K562 (cell line): ENCODE results near the gene CCNB1IP1. TPM values are rescaled to one million over a fixed set of nuclear protein-coding genes. Genes with fewer than 3 reads are reported as not detected.

Source experiments
- ATAC-seq: fragments of 200-7000 bp; cut with Tn5 transposase; 3 replicates; pipeline ENCODE4 v1.9.1; 2020; ENCODE audit warnings: moderate library complexity
- BruUV-seq: library from RNA; stranded (reverse); fragments of 400-500 nt; replicated peaks from 2 replicates; lab custom pipeline; 2021; lab: Mats Ljungman, UMichigan
- CTCF ChIA-PET: fragments of 300-600 bp; formaldehyde crosslinking; extraction: SDS; loops from one replicate; lab custom pipeline; 2021; ENCODE audit warnings: low intra/inter-chr PET ratio; lab: Yijun Ruan, JAX
- POLR2A ChIA-PET: fragments of 300-600, 350-650 bp; sonication (Branson Sonifier 250); formaldehyde crosslinking; extraction: SDS; loops from one replicate; lab custom pipeline; 2021; ENCODE audit warnings: antibody characterized with exemption, inconsistent platforms; lab: Yijun Ruan, JAX
- DNase-seq, 4 experiments: peaks; one replicate each; pipeline versions ENCODE4 v3.0.0 to v3.0.0-alpha.2; 2011 to 2018; ENCODE audit warnings: low spot score in 3 of 4, mixed read lengths in 3 of 4; ENCODE audit errors: extremely low read depth in 1 of 4
- FAIRE-seq: peaks from 2 replicates; lab custom pipeline; 2011; peaks lifted over from hg19 to GRCh38; lab: Jason Lieb, UNC
- H2AFZ ChIP-seq: 2 replicates; pipeline ENCODE4 v1.6.0; 2011; ENCODE audit warnings: low read depth, low read length, control low read depth, inconsistent platforms
- H3K27ac ChIP-seq: fragments of 200-600 bp; 3 replicates; pipeline ENCODE4 v1.8.0; 2011; ENCODE audit warnings: low read depth, mild to moderate bottlenecking, control low read depth, inconsistent platforms, low read length, moderate library complexity, mixed read lengths; ENCODE audit errors: extremely low read depth
- H3K27me3 ChIP-seq, 2 experiments: fragments of 300-600 bp in 1 of 2; 2 replicates in 1 of 2; 3 replicates in 1 of 2; pipeline versions ENCODE4 v1.6.0 to v1.8.0; 2011; ENCODE audit warnings: inconsistent platforms in 2 of 2, low read length in 2 of 2, mild to moderate bottlenecking in 1 of 2, mixed read lengths in 1 of 2, moderate library complexity in 1 of 2; ENCODE audit not compliant: control insufficient read depth in 2 of 2, insufficient read depth in 2 of 2
- H3K36me3 ChIP-seq: fragments of 300-600 bp; 3 replicates; pipeline ENCODE4 v1.8.0; 2011; ENCODE audit warnings: mild to moderate bottlenecking, low read length, inconsistent platforms; ENCODE audit not compliant: control insufficient read depth, insufficient read depth
- H3K4me1 ChIP-seq, 2 experiments: fragments of 200-600 bp in 1 of 2; replicated peaks in 1 of 2; 2 replicates in 1 of 2; 3 replicates in 1 of 2; pipeline versions ENCODE4 v1.5.1 to v1.8.0; 2011; ENCODE audit warnings: inconsistent platforms in 2 of 2, low read length in 2 of 2, mild to moderate bottlenecking in 1 of 2, mixed read lengths in 1 of 2, moderate library complexity in 1 of 2; ENCODE audit not compliant: control insufficient read depth in 2 of 2, insufficient read depth in 2 of 2
- H3K4me2 ChIP-seq: 2 replicates; pipeline ENCODE4 v1.6.1; 2011; ENCODE audit warnings: low read length, control low read depth, inconsistent platforms, mixed read lengths; ENCODE audit not compliant: insufficient read depth
- H3K4me3 ChIP-seq: fragments of 200-600 bp; sonication (generic), shearing (Covaris generic); 2 replicates; pipeline ENCODE4 v1.5.1; 2016; ENCODE audit warnings: control low read depth, inconsistent platforms
- H3K79me2 ChIP-seq: fragments of 200-600 bp; 3 replicates; pipeline ENCODE4 v1.8.0; 2011; ENCODE audit warnings: low read length, inconsistent platforms; ENCODE audit not compliant: control insufficient read depth, insufficient read depth
- H3K9ac ChIP-seq, 2 experiments: 2 replicates each; pipeline versions ENCODE4 v1.6.0 to v1.6.1; 2011; ENCODE audit warnings: low read depth in 2 of 2, low read length in 2 of 2, control low read depth in 1 of 2, inconsistent platforms in 1 of 2, mild to moderate bottlenecking in 1 of 2, mixed read lengths in 1 of 2; ENCODE audit not compliant: insufficient read depth in 1 of 2
- H3K9me1 ChIP-seq: one replicate; pipeline ENCODE4 v1.6.0; 2011; ENCODE audit warnings: inconsistent platforms, mild to moderate bottlenecking, low read length, moderate library complexity; ENCODE audit not compliant: control insufficient read depth, insufficient read depth
- H3K9me3 ChIP-seq: replicated peaks from 2 replicates; pipeline ENCODE4 v1.5.1; 2011; ENCODE audit warnings: low read depth, low read length, inconsistent platforms; ENCODE audit not compliant: control insufficient read depth, insufficient read depth
- H4K20me1 ChIP-seq: replicated peaks from 2 replicates; pipeline ENCODE4 v1.6.1; 2011; ENCODE audit warnings: low read length, inconsistent platforms, mixed read lengths; ENCODE audit not compliant: control insufficient read depth, insufficient read depth
- COPS2 ChIP-seq: fragments of 450-650 bp; conservative IDR thresholded peaks from 2 replicates; pipeline ENCODE4 v1.6.1; 2016; ENCODE audit warnings: mild to moderate bottlenecking, moderate library complexity
- ETV6 ChIP-seq, 3 experiments: fragments of 150-350 bp in 1 of 3; sonication (generic) in 1 of 3; formaldehyde crosslinking in 1 of 3; IDR thresholded peaks; 2 replicates each; pipeline versions ENCODE4 v1.6.1 to v1.8.0; 2014 to 2022; ENCODE audit warnings: borderline replicate concordance in 2 of 3, low read depth in 2 of 3, antibody characterized with exemption in 1 of 3, low read length in 1 of 3, mild to moderate bottlenecking in 1 of 3, missing genetic modification reagents in 1 of 3
- MECOM ChIP-seq: fragments of 250-450 bp; sonication (Bioruptor Pico); IDR thresholded peaks from 2 replicates; pipeline ENCODE4 v1.8.0; 2022; ENCODE audit warnings: inconsistent platforms
- NRF1 ChIP-seq, 2 experiments: fragments of 450-650 bp; IDR thresholded peaks in 1 of 2; conservative IDR thresholded peaks in 1 of 2; 2 replicates each; pipeline ENCODE4 v1.6.1; 2014; ENCODE audit warnings: mild to moderate bottlenecking in 2 of 2
- ZBTB1 ChIP-seq: sonication (generic); formaldehyde crosslinking; IDR thresholded peaks from 2 replicates; pipeline ENCODE4 v1.8.1; 2023; ENCODE audit warnings: missing genetic modification reagents, low read depth, mild to moderate bottlenecking, borderline replicate concordance
- ZBTB34 ChIP-seq: fragments of 250-450 bp; sonication (Bioruptor Pico); IDR thresholded peaks from 2 replicates; pipeline ENCODE4 v1.8.0; 2021; ENCODE audit warnings: mild to moderate bottlenecking, moderate library complexity
- ZNF133 ChIP-seq: fragments of 250-450 bp; sonication (Bioruptor Pico); IDR thresholded peaks from 2 replicates; pipeline ENCODE4 v1.4.0; 2020; ENCODE audit warnings: mild to moderate bottlenecking
- ZNF445 ChIP-seq: fragments of 250-450 bp; sonication (Bioruptor Pico); IDR thresholded peaks from 2 replicates; pipeline ENCODE4 v1.4.0; 2020; ENCODE audit warnings: low read depth, mild to moderate bottlenecking, moderate library complexity
- WGBS: fragments of 100-300 bp; shearing (Covaris generic); methylation state at CpG from one replicate; pipeline ENCODE4 v1.1.6; 2016; ENCODE audit warnings: low coverage, mixed read lengths; ENCODE audit not compliant: insufficient coverage; ENCODE audit errors: missing lambda C conversion rate; 5-methylcytosine and 5-hydroxymethylcytosine counted together
- in situ Hi-C: fragments of 300-500 bp; cut with MboI; formaldehyde crosslinking; loops from 4 replicates; pipeline ENCODE4 v1.15.0; 2018; ENCODE audit warnings: inconsistent platforms, mixed read lengths
- intact Hi-C: fragments of 100-400 bp; cut with micrococcal nuclease; formaldehyde crosslinking; loops from 2 replicates; pipeline ENCODE4 v1.14.2; 2022
- polyA plus RNA-seq, 8 experiments: library from polyadenylated mRNA; depleted of rRNA in 4 of 8; stranded (reverse) in 5 of 8; unstranded in 3 of 8; fragments of >200 nt; fragmentation: Nextera tagmentation in 2 of 8; fragmentation: Illumina TruSeq in 1 of 8; extraction: Ambion mirVana in 2 of 8; extraction: Trizol in 1 of 8; gene quantifications; 2 replicates each; pipeline versions ENCODE4 v1.2.1 to v1.2.3, GENCODE V29; 2011 to 2014; ENCODE audit warnings: inconsistent platforms in 1 of 8, missing spikeins in 1 of 8
- total RNA-seq, 7 experiments: library from RNA; depleted of rRNA in 6 of 7; stranded (reverse); fragments of >200 nt in 6 of 7; fragmentation: Illumina TruSeq in 2 of 7; extraction: Trizol in 2 of 7; gene quantifications; 2 replicates each; pipeline versions ENCODE4 v1.2.1 to v1.2.3, GENCODE V29; 2011 to 2021; ENCODE audit warnings: low replicate concordance in 1 of 7
- TF ChIP-seq, protein P1 (sequence below): IDR thresholded peaks from 2 replicates; pipeline ENCODE4 v1.6.1; 2011; ENCODE audit not compliant: insufficient read length; ENCODE audit errors: extremely low read depth
- TF ChIP-seq, protein P2 (sequence below): fragments of 450-650 bp; formaldehyde crosslinking; IDR thresholded peaks from 2 replicates; pipeline ENCODE4 v1.4.0; 2022; ENCODE audit warnings: missing genetic modification characterization
- TF ChIP-seq, protein P3 (sequence below), 2 experiments: fragments of 450-650 bp in 1 of 2; sonication (generic) in 1 of 2; formaldehyde crosslinking; conservative IDR thresholded peaks; 2 replicates each; pipeline versions ENCODE4 v1.4.0 to v1.8.1; 2020 to 2022; ENCODE audit warnings: mild to moderate bottlenecking in 1 of 2, missing genetic modification reagents in 1 of 2
- TF ChIP-seq, protein P4 (sequence below): fragments of 200-800 bp; sonication (Bioruptor generic); IDR thresholded peaks from 2 replicates; pipeline ENCODE4 v1.6.1; 2016; ENCODE audit warnings: missing genetic modification characterization, missing compliant biosample characterization

Gene CCNB1IP1
- total and polyA plus RNA-seq, 9 of the 15 experiments (the other 6 are each of a cell fraction or from before 2014, with no cell fraction given), result 51.8 to 152 (median 81.0) TPM

GRCh38 chr14:20346713-20347112 lies 13.6 kb upstream of the CCNB1IP1 start:
- no peak for DNase-seq
- FAIRE-seq, result no peak
- no peak overlapping the region for H3K9ac ChIP-seq
- BruUV-seq, result no TSS peak
- H2AFZ ChIP-seq, result no peak overlapping the region
- H3K9me1 ChIP-seq, result no peaks in the 10 kb centered on the region
- no peak overlapping the region for H3K4me3 ChIP-seq
- POLR2A ChIA-PET, result interaction anchor here (1.6 kb wide), 1 partner anchor 8 kb away, joined by 3 read pairs; no protein-coding TSS in a partner anchor
- H3K9me3 ChIP-seq, result no peaks in the 10 kb centered on the region
- no CpG with 5 or more reads among the region's 1 CpG for WGBS
- no peaks in the 10 kb centered on the region for H4K20me1 ChIP-seq
- intact Hi-C loops (no loop called here), in situ Hi-C loops (no loop called here)
- CTCF ChIA-PET, result no interaction called here
- no peak for ATAC-seq
- peaks cover 46% of the 10 kb centered on the region for H3K36me3 ChIP-seq
- H3K79me2 ChIP-seq, result peaks cover 16% of the 10 kb centered on the region
- no peak overlapping the region for H3K27ac ChIP-seq
- no peaks in the 10 kb centered on the region for H3K27me3 ChIP-seq
- no peak overlapping the region for H3K4me2 ChIP-seq
- no peaks in the 10 kb centered on the region; a peak in 1 of 5 replicates for H3K4me1 ChIP-seq
- TF ChIP-seq, protein P1, sequence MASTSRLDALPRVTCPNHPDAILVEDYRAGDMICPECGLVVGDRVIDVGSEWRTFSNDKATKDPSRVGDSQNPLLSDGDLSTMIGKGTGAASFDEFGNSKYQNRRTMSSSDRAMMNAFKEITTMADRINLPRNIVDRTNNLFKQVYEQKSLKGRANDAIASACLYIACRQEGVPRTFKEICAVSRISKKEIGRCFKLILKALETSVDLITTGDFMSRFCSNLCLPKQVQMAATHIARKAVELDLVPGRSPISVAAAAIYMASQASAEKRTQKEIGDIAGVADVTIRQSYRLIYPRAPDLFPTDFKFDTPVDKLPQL, result no peak
- TF ChIP-seq, protein P2, sequence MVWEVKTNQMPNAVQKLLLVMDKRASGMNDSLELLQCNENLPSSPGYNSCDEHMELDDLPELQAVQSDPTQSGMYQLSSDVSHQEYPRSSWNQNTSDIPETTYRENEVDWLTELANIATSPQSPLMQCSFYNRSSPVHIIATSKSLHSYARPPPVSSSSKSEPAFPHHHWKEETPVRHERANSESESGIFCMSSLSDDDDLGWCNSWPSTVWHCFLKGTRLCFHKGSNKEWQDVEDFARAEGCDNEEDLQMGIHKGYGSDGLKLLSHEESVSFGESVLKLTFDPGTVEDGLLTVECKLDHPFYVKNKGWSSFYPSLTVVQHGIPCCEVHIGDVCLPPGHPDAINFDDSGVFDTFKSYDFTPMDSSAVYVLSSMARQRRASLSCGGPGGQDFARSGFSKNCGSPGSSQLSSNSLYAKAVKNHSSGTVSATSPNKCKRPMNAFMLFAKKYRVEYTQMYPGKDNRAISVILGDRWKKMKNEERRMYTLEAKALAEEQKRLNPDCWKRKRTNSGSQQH, result no peak
- TF ChIP-seq ETV6 (IDR thresholded peaks at IDR 0.05; ENCODE audit: borderline replicate concordance in 1 of 2, low read depth in 2 of 2, low read length in 1 of 2) (no peak), ETV6 (CRISPR knock-in tag; IDR thresholded peaks at IDR 0.05; ENCODE audit: borderline replicate concordance) (no peak), ZNF445 (CRISPR knock-in tag) (no peak), ZBTB1 (no peak), NRF1 (conservative IDR thresholded peaks at IDR 0.05 in 1 of 2, IDR thresholded peaks at IDR 0.05 in 1 of 2) (no peak), MECOM (no peak), ZNF133 (no peak), COPS2 (no peak), ZBTB34 (no peak)
- TF ChIP-seq, protein P3, sequence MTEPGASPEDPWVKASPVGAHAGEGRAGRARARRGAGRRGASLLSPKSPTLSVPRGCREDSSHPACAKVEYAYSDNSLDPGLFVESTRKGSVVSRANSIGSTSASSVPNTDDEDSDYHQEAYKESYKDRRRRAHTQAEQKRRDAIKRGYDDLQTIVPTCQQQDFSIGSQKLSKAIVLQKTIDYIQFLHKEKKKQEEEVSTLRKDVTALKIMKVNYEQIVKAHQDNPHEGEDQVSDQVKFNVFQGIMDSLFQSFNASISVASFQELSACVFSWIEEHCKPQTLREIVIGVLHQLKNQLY (CRISPR knock-in tag; conservative IDR thresholded peaks at IDR 0.05), result no peak
- TF ChIP-seq, protein P4, sequence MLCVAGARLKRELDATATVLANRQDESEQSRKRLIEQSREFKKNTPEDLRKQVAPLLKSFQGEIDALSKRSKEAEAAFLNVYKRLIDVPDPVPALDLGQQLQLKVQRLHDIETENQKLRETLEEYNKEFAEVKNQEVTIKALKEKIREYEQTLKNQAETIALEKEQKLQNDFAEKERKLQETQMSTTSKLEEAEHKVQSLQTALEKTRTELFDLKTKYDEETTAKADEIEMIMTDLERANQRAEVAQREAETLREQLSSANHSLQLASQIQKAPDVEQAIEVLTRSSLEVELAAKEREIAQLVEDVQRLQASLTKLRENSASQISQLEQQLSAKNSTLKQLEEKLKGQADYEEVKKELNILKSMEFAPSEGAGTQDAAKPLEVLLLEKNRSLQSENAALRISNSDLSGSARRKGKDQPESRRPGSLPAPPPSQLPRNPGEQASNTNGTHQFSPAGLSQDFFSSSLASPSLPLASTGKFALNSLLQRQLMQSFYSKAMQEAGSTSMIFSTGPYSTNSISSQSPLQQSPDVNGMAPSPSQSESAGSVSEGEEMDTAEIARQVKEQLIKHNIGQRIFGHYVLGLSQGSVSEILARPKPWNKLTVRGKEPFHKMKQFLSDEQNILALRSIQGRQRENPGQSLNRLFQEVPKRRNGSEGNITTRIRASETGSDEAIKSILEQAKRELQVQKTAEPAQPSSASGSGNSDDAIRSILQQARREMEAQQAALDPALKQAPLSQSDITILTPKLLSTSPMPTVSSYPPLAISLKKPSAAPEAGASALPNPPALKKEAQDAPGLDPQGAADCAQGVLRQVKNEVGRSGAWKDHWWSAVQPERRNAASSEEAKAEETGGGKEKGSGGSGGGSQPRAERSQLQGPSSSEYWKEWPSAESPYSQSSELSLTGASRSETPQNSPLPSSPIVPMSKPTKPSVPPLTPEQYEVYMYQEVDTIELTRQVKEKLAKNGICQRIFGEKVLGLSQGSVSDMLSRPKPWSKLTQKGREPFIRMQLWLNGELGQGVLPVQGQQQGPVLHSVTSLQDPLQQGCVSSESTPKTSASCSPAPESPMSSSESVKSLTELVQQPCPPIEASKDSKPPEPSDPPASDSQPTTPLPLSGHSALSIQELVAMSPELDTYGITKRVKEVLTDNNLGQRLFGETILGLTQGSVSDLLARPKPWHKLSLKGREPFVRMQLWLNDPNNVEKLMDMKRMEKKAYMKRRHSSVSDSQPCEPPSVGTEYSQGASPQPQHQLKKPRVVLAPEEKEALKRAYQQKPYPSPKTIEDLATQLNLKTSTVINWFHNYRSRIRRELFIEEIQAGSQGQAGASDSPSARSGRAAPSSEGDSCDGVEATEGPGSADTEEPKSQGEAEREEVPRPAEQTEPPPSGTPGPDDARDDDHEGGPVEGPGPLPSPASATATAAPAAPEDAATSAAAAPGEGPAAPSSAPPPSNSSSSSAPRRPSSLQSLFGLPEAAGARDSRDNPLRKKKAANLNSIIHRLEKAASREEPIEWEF, result no peak
